ENCODE results near the gene SAE1.

DNA sequence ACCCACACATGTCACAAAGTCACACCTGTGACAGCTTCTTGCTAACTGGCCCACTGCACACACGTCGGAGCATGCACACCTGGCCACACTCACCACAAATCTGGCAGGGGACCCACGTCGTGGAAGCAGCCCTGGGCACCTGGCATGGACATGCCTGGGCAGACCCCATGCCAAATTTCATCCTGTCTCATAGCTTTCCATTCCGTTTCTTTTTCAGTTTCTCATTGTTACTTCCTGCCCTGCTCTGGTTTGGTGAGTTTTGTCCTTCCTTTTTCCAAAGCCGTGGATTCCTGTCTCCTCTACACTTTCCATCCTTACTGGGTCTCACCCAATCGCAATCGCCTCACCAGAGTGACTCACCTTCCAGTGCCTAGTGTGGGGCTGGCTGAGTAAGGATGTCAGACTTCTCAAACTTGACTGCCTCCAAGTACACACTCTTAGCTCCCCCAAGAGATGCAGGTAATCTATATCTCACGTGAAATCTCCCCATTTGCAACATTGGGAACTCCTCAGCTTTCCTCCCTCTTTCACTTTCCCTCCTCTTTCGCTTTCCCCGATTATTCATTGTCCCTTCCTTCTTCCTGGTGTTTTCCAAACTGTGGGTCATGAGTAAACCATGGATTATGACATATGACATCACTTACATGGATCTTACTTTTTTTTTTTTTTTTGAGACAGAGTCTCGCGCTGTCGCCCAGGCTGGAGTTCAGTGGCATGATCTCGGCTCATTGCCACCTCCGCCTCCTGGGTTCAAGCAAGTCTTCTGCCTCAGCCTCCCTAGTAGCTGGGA lies 102.0 kb downstream of the SAE1 start:
- TF ChIP-seq EZH2 (IDR thresholded peaks at IDR 0.05; ENCODE audit: low read depth, unreplicated experiment) (no peak), CREB1 (CRISPR knock-in tag; IDR thresholded peaks at IDR 0.05; ENCODE audit: low read depth) (no peak), EZH2phosphoT487 (IDR thresholded peaks at IDR 0.05; ENCODE audit: unreplicated experiment) (no peak), JUNB (IDR thresholded peaks at IDR 0.05; ENCODE audit: unreplicated experiment) (no peak), NANOG (IDR thresholded peaks at IDR 0.05; ENCODE audit: borderline replicate concordance) (no peak), POLR2AphosphoS5 (IDR thresholded peaks at IDR 0.05; ENCODE audit: low read depth) (no peak), ZNF114 (CRISPR knock-in tag; IDR thresholded peaks at IDR 0.05) (no peak), ZNF331 (CRISPR knock-in tag; IDR thresholded peaks at IDR 0.05; ENCODE audit: low read depth) (no peak), ZNF462 (CRISPR knock-in tag; IDR thresholded peaks at IDR 0.05) (no peak)
- TF ChIP-seq, protein P1, sequence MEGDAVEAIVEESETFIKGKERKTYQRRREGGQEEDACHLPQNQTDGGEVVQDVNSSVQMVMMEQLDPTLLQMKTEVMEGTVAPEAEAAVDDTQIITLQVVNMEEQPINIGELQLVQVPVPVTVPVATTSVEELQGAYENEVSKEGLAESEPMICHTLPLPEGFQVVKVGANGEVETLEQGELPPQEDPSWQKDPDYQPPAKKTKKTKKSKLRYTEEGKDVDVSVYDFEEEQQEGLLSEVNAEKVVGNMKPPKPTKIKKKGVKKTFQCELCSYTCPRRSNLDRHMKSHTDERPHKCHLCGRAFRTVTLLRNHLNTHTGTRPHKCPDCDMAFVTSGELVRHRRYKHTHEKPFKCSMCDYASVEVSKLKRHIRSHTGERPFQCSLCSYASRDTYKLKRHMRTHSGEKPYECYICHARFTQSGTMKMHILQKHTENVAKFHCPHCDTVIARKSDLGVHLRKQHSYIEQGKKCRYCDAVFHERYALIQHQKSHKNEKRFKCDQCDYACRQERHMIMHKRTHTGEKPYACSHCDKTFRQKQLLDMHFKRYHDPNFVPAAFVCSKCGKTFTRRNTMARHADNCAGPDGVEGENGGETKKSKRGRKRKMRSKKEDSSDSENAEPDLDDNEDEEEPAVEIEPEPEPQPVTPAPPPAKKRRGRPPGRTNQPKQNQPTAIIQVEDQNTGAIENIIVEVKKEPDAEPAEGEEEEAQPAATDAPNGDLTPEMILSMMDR (conservative IDR thresholded peaks at IDR 0.05; ENCODE audit: low read depth in 2 of 2), result no peak
- TF ChIP-seq, protein P2, sequence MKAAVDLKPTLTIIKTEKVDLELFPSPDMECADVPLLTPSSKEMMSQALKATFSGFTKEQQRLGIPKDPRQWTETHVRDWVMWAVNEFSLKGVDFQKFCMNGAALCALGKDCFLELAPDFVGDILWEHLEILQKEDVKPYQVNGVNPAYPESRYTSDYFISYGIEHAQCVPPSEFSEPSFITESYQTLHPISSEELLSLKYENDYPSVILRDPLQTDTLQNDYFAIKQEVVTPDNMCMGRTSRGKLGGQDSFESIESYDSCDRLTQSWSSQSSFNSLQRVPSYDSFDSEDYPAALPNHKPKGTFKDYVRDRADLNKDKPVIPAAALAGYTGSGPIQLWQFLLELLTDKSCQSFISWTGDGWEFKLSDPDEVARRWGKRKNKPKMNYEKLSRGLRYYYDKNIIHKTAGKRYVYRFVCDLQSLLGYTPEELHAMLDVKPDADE (IDR thresholded peaks at IDR 0.05), result no peak
- TF ChIP-seq, protein P3, sequence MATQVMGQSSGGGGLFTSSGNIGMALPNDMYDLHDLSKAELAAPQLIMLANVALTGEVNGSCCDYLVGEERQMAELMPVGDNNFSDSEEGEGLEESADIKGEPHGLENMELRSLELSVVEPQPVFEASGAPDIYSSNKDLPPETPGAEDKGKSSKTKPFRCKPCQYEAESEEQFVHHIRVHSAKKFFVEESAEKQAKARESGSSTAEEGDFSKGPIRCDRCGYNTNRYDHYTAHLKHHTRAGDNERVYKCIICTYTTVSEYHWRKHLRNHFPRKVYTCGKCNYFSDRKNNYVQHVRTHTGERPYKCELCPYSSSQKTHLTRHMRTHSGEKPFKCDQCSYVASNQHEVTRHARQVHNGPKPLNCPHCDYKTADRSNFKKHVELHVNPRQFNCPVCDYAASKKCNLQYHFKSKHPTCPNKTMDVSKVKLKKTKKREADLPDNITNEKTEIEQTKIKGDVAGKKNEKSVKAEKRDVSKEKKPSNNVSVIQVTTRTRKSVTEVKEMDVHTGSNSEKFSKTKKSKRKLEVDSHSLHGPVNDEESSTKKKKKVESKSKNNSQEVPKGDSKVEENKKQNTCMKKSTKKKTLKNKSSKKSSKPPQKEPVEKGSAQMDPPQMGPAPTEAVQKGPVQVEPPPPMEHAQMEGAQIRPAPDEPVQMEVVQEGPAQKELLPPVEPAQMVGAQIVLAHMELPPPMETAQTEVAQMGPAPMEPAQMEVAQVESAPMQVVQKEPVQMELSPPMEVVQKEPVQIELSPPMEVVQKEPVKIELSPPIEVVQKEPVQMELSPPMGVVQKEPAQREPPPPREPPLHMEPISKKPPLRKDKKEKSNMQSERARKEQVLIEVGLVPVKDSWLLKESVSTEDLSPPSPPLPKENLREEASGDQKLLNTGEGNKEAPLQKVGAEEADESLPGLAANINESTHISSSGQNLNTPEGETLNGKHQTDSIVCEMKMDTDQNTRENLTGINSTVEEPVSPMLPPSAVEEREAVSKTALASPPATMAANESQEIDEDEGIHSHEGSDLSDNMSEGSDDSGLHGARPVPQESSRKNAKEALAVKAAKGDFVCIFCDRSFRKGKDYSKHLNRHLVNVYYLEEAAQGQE (IDR thresholded peaks at IDR 0.05; ENCODE audit: unreplicated experiment), result no peak

Data from GM23338 (cell line).